GM12878 (cell line): Measurements from ENCODE around the gene MALRD1. TPM values are rescaled to one million over a fixed set of nuclear protein-coding genes. Genes with fewer than 3 reads are reported as not detected.

Experiments used
- ATAC-seq: fragments of 200-7000 bp; cut with Tn5 transposase; 3 replicates; pipeline ENCODE4 v1.9.1; 2020; ENCODE audit warnings: mild to moderate bottlenecking, moderate library complexity
- BruUV-seq: library from RNA; stranded (reverse); fragments of 400-500 nt; replicated peaks from 2 replicates; lab custom pipeline; 2021; lab: Mats Ljungman, UMichigan
- CTCF ChIA-PET: fragments of 300-600 bp; sonication (Branson Sonifier 250); formaldehyde crosslinking; extraction: SDS; loops from one replicate; lab custom pipeline; 2021; ENCODE audit warnings: inconsistent platforms; lab: Yijun Ruan, JAX
- POLR2A ChIA-PET: fragments of 350-600 bp; formaldehyde crosslinking; extraction: SDS; loops from one replicate; lab custom pipeline; 2021; ENCODE audit warnings: inconsistent platforms; lab: Charles Lee
- RAD21 ChIA-PET: fragments of 300-600 bp; sonication (Branson Sonifier 250); formaldehyde crosslinking; loops from one replicate; lab custom pipeline; 2023; ENCODE audit warnings: antibody characterized with exemption; ENCODE audit not compliant: unreplicated experiment; lab: Charles Lee
- SMC1A ChIA-PET: fragments of 300-600 bp; sonication (Branson Sonifier 250); formaldehyde crosslinking; loops from one replicate; lab custom pipeline; 2023; ENCODE audit not compliant: unreplicated experiment, uncharacterized antibody; lab: Charles Lee
- DNase-seq: peaks from one replicate; pipeline ENCODE4 v3.0.0-alpha.2; 2011; ENCODE audit warnings: low read depth, low spot score
- FAIRE-seq: peaks from 3 replicates; lab custom pipeline; 2011; peaks lifted over from hg19 to GRCh38; lab: Jason Lieb, UNC
- H2AFZ ChIP-seq: 2 replicates; pipeline ENCODE4 v1.6.0; 2011; ENCODE audit warnings: low read depth, low read length, control low read depth; ENCODE audit not compliant: control insufficient read depth
- H3K27ac ChIP-seq: 2 replicates; pipeline ENCODE4 v1.5.1; 2011; ENCODE audit warnings: control low read depth; ENCODE audit not compliant: control insufficient read depth, insufficient read depth
- H3K27me3 ChIP-seq, 2 experiments: replicated peaks in 1 of 2; 2 replicates each; pipeline versions ENCODE4 v1.6.0 to v1.6.1; 2011; ENCODE audit warnings: low read length in 1 of 2; ENCODE audit not compliant: control insufficient read depth in 2 of 2, insufficient read depth in 2 of 2
- H3K36me3 ChIP-seq, 2 experiments: 2 replicates each; pipeline ENCODE4 v1.5.1; 2011; ENCODE audit warnings: low read length in 1 of 2; ENCODE audit not compliant: control insufficient read depth in 2 of 2, insufficient read depth in 2 of 2
- H3K4me1 ChIP-seq: 2 replicates; pipeline ENCODE4 v1.6.1; 2011; ENCODE audit warnings: mild to moderate bottlenecking, low read length, moderate library complexity, mixed read lengths; ENCODE audit not compliant: control insufficient read depth, insufficient read depth
- H3K4me2 ChIP-seq: 2 replicates; pipeline ENCODE4 v1.6.0; 2011; ENCODE audit warnings: control low read depth; ENCODE audit not compliant: control insufficient read depth, insufficient read depth
- H3K4me3 ChIP-seq: fragments of 200-600 bp; sonication (generic); 2 replicates; pipeline ENCODE4 v1.5.1; 2016
- H3K79me2 ChIP-seq: 2 replicates; pipeline ENCODE4 v1.6.0; 2011; ENCODE audit warnings: low read length; ENCODE audit not compliant: control insufficient read depth, insufficient read depth
- H3K9ac ChIP-seq: 2 replicates; pipeline ENCODE4 v1.8.0; 2011; ENCODE audit warnings: low read length, control low read depth, mixed read lengths; ENCODE audit not compliant: control insufficient read depth, insufficient read depth
- H3K9me3 ChIP-seq: replicated peaks from 3 replicates; pipeline ENCODE4 v1.5.1; 2011; ENCODE audit warnings: mild to moderate bottlenecking, low read length; ENCODE audit not compliant: control insufficient read depth, insufficient read depth
- H4K20me1 ChIP-seq: 2 replicates; pipeline ENCODE4 v1.6.0; 2011; ENCODE audit not compliant: control insufficient read depth, insufficient read depth
- CHD4 ChIP-seq: fragments of 200-600 bp; sonication (generic); IDR thresholded peaks from 2 replicates; pipeline ENCODE4 v1.6.1; 2016; ENCODE audit warnings: mild to moderate bottlenecking
- HDAC6 ChIP-seq: fragments of 200-600 bp; sonication (generic); IDR thresholded peaks from one replicate; pipeline ENCODE4 v1.8.0; 2017; ENCODE audit warnings: antibody characterized with exemption; ENCODE audit not compliant: unreplicated experiment
- PAX5 ChIP-seq: IDR thresholded peaks from 2 replicates; pipeline ENCODE4 v1.6.1; 2011; ENCODE audit warnings: low read depth, low read length, borderline replicate concordance
- POLR2AphosphoS5 ChIP-seq: IDR thresholded peaks from 2 replicates; pipeline ENCODE4 v1.6.1; 2011; ENCODE audit warnings: mild to moderate bottlenecking, low read length, inconsistent platforms
- SMAD1 ChIP-seq: fragments of 450-650 bp; IDR thresholded peaks from 2 replicates; pipeline ENCODE4 v1.6.1; 2018; ENCODE audit warnings: mild to moderate bottlenecking, low read depth; ENCODE audit not compliant: partially characterized antibody
- SRF ChIP-seq, 2 experiments: IDR thresholded peaks; 2 replicates each; pipeline ENCODE4 v1.6.1; 2011; ENCODE audit warnings: low read depth in 2 of 2, low read length in 2 of 2, mild to moderate bottlenecking in 1 of 2, moderate library complexity in 1 of 2
- ZBTB11 ChIP-seq: fragments of 450-650 bp; formaldehyde crosslinking; IDR thresholded peaks from 2 replicates; pipeline ENCODE4 v1.5.0; 2022; ENCODE audit warnings: mild to moderate bottlenecking, missing genetic modification characterization
- ZNF592 ChIP-seq: fragments of 450-650 bp; IDR thresholded peaks from 2 replicates; pipeline ENCODE4 v1.6.1; 2017; ENCODE audit warnings: mild to moderate bottlenecking, moderate library complexity
- WGBS: methylation state at CpG from one replicate; pipeline ENCODE4 v1.1.6; 2016; ENCODE audit warnings: low lambda C conversion rate; ENCODE audit not compliant: insufficient replicate concordance, insufficient coverage; ENCODE audit errors: missing lambda C conversion rate; 5-methylcytosine and 5-hydroxymethylcytosine counted together
- in situ Hi-C: fragments of 300-500 bp; cut with MboI; formaldehyde crosslinking; loops from 9 replicates; pipeline ENCODE4 v1.14.3; 2018; ENCODE audit warnings: mixed read lengths
- intact Hi-C: fragments of 100-400 bp; cut with micrococcal nuclease; formaldehyde crosslinking; loops from one replicate; pipeline ENCODE4 v1.14.2; 2022; ENCODE audit not compliant: unreplicated experiment
- polyA plus RNA-seq, 11 experiments: library from polyadenylated mRNA; depleted of rRNA in 4 of 11; unstranded in 6 of 11; stranded (reverse) in 5 of 11; fragments of >200 nt; fragmentation: Nextera tagmentation in 4 of 11; fragmentation: Illumina TruSeq in 1 of 11; extraction: Ambion mirVana in 4 of 11; extraction: Trizol in 1 of 11; gene quantifications; 1 replicate in 1 of 11; 2 replicates in 10 of 11; pipeline versions ENCODE4 v1.2.1 to v1.2.3, GENCODE V29; 2011 to 2016; ENCODE audit warnings: inconsistent platforms in 2 of 11, missing spikeins in 2 of 11, low read depth in 1 of 11
- total RNA-seq, 4 experiments: library from RNA; depleted of rRNA in 3 of 4; stranded (reverse); fragments of >200 nt in 3 of 4; fragmentation: Illumina TruSeq in 1 of 4; extraction: Trizol in 1 of 4; gene quantifications; 2 replicates each; pipeline versions ENCODE4 v1.2.1 to v1.2.3, GENCODE V29; 2013 to 2021

The MALRD1 gene
- total and polyA plus RNA-seq, 10 of the 15 experiments (the other 5 are each of a cell fraction or from before 2014, with no cell fraction given), result 0.12 to 6.6 (median 0.26) TPM; not detected in 2

- no peak for TF ChIP-seq ZNF592
- no peak for TF ChIP-seq POLR2AphosphoS5
- TF ChIP-seq PAX5, result no peak
- TF ChIP-seq CHD4, result no peak
Measured at GRCh38 chr10:19724287-19724686, 675.7 kb downstream of the MALRD1 start (continued).

GRCh38 chr10:19728376-19728775 lies 679.8 kb downstream of the MALRD1 start:
- TF ChIP-seq SMAD1, result no peak
- TF ChIP-seq PAX5, result no peak
- TF ChIP-seq SRF (IDR thresholded peaks at IDR 0.05; ENCODE audit: low read depth in 2 of 2, low read length in 2 of 2), result no peak
- TF ChIP-seq ZBTB11 (CRISPR knock-in tag), result no peak
- no peak for TF ChIP-seq HDAC6
- FAIRE-seq (no peak), ATAC-seq (no peak), DNase-seq (no peak)
- no TSS peak for BruUV-seq
- no peaks in the 10 kb centered on the region for H3K36me3 ChIP-seq
- no peak overlapping the region for H3K9ac ChIP-seq
- H3K4me2 ChIP-seq, result no peak overlapping the region
- ChIA-PET POLR2A (no interaction called here), SMC1A (no interaction called here), CTCF (no interaction called here), RAD21 (no interaction called here)
- H3K27me3 ChIP-seq, result no peaks in the 10 kb centered on the region
- H2AFZ ChIP-seq, result no peak overlapping the region
- intact Hi-C loops (no loop called here), in situ Hi-C loops (no loop called here)
- H3K4me1 ChIP-seq, result no peaks in the 10 kb centered on the region
- H3K27ac ChIP-seq, result no peak overlapping the region
- no peaks in the 10 kb centered on the region for H4K20me1 ChIP-seq
- 0% methylated on average over 2 of the region's 2 CpGs for WGBS
- H3K79me2 ChIP-seq, result no peaks in the 10 kb centered on the region
- no peaks in the 10 kb centered on the region for H3K9me3 ChIP-seq
- H3K4me3 ChIP-seq, result no peak overlapping the region
